Astrocyte (in vitro differentiated cells and primary cell): ENCODE measurements around the gene ASCL5.

Experiments used
- CTCF ChIP-seq: IDR thresholded peaks from 2 replicates; pipeline ENCODE4 v1.5.1; 2011; ENCODE audit warnings: low read depth, mild to moderate bottlenecking, inconsistent platforms, low read length, moderate library complexity; ENCODE audit not compliant: insufficient read depth
- EZH2 ChIP-seq: IDR thresholded peaks from 2 replicates; pipeline ENCODE4 v1.6.1; 2012; ENCODE audit warnings: mild to moderate bottlenecking, low read length, inconsistent platforms; ENCODE audit not compliant: insufficient read depth

DNA sequence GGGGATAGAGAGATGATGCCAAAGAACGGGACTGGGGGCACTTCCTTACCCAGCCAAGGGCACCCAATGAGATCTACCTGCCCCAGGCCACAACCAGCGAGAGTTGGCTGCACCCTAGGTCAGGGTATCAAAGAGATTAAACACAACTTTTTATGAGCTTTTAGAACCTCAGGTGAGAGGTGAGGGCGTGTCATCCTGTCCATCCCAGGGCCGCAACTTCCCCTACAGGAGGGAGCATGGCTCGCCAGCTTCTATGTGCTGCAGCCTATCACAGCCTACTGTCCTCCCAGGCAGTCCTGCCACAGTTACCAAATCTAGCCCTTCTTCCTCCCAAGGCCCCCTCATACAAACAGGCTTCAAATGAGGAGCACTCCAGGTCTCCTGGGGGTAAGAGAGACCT lies 14.4 kb upstream of the ASCL5 start:
- TF ChIP-seq EZH2: no peak
- no peak for TF ChIP-seq CTCF
